GM12872 (cell line): ENCODE measurements around the gene ANTKMT.

Experiments used
- CTCF ChIP-seq: IDR thresholded peaks from 3 replicates; pipeline ENCODE4 v1.5.1; 2011; ENCODE audit warnings: low read depth, mild to moderate bottlenecking, low read length, moderate library complexity; ENCODE audit not compliant: insufficient read depth

ANTKMT gene

GRCh38 chr16:728131-728889 lies 7.4 kb downstream of the ANTKMT start:
- TF ChIP-seq CTCF, result no peak

- no peak for TF ChIP-seq CTCF
These were observed 8.2 kb downstream of the ANTKMT start for GRCh38 chr16:728890-729744.

- no peak for TF ChIP-seq CTCF
These were observed 9.1 kb downstream of the ANTKMT start for GRCh38 chr16:729768-730665.

GRCh38 chr16:730666-731509 lies 9.9 kb downstream of the ANTKMT start:
- no peak for TF ChIP-seq CTCF

- TF ChIP-seq CTCF, result no peak
These were observed 11.4 kb downstream of the ANTKMT start for GRCh38 chr16:732332-732731.

GRCh38 chr16:732936-733335 lies 12.0 kb downstream of the ANTKMT start:
- no peak for TF ChIP-seq CTCF
